Upper lobe of left lung (tissue), 6 donors: ENCODE measurements around the gene LGALS7. TPM values are rescaled to one million over a fixed set of nuclear protein-coding genes. Genes with fewer than 3 reads are reported as not detected.

Source experiments
- ATAC-seq, 2 donors: fragments of 200-7000 bp; cut with Tn5 transposase; one replicate each; pipeline ENCODE4 v1.9.1; 2022; ENCODE audit warnings: mild to moderate bottlenecking in 2 of 2, moderate library complexity in 2 of 2; ENCODE audit not compliant: low FRiP score in 2 of 2
- DNase-seq, 2 donors: peaks; one replicate each; pipeline ENCODE4 v3.0.0-alpha.2; 2019 to 2020
- H3K27ac ChIP-seq, 4 donors: fragments of 200-600 bp; sonication (generic); one replicate each; pipeline ENCODE4 v1.5.1; 2016 to 2019
- H3K27me3 ChIP-seq, 4 donors: fragments of 200-600 bp; sonication (generic); one replicate each; pipeline ENCODE4 v1.5.1; 2017 to 2019
- H3K36me3 ChIP-seq, 4 donors: fragments of 200-600 bp; sonication (generic); one replicate each; pipeline ENCODE4 v1.5.1; 2016 to 2019
- H3K4me1 ChIP-seq, 4 donors: fragments of 200-600 bp; sonication (generic); one replicate each; pipeline ENCODE4 v1.5.1; 2018 to 2019
- H3K4me3 ChIP-seq, 4 donors: fragments of 200-600 bp; sonication (generic); one replicate each; pipeline ENCODE4 v1.5.1; 2017 to 2019; ENCODE audit warnings: mild to moderate bottlenecking in 2 of 4, moderate library complexity in 1 of 4
- H3K9me3 ChIP-seq, 4 donors: fragments of 200-600 bp; sonication (generic); one replicate each; pipeline ENCODE4 v1.5.1; 2018 to 2019
- CTCF ChIP-seq, 6 experiments: fragments of 450-650 bp in 4 of 6; fragments of 200-600 bp in 2 of 6; sonication (generic) in 2 of 6; IDR thresholded peaks; one replicate each; pipeline ENCODE4 v1.5.1; 2016 to 2019; ENCODE audit warnings: antibody characterized with exemption in 6 of 6
- EP300 ChIP-seq, 4 donors: sonication (generic); formaldehyde crosslinking; IDR thresholded peaks; one replicate each; pipeline ENCODE4 v1.5.1; 2017; ENCODE audit warnings: antibody characterized with exemption in 4 of 4, control low read depth in 2 of 4
- POLR2A ChIP-seq, 4 donors: fragments of 450-650 bp; IDR thresholded peaks; one replicate each; pipeline ENCODE4 v1.5.1; 2016 to 2017; ENCODE audit warnings: antibody characterized with exemption in 4 of 4, mild to moderate bottlenecking in 2 of 4
- POLR2AphosphoS5 ChIP-seq, 2 donors: sonication (generic); formaldehyde crosslinking; IDR thresholded peaks; one replicate each; pipeline ENCODE4 v1.5.1; 2017; ENCODE audit warnings: antibody characterized with exemption in 2 of 2
- WGBS, 2 donors: methylation state at CpG; one replicate each; pipeline ENCODE4 v1.1.5; 2017 to 2018; 5-methylcytosine and 5-hydroxymethylcytosine counted together
- total RNA-seq, 6 donors: library from RNA; depleted of rRNA in 4 of 6; stranded (reverse); fragments of >200 nt in 4 of 6; gene quantifications; one replicate each; pipeline versions ENCODE4 v1.1.0 to v1.2.1, GENCODE V29; 2016 to 2021
- donor health status: DM: no; HTN: no; CAD: no; lungs with moderate emphysema.
- donor health status: DM: no; HTN: yes; CAD: no; lungs with severe emphysema.

Gene LGALS7
- total RNA-seq, 6 donors from 2014 or later: not detected

DNA sequence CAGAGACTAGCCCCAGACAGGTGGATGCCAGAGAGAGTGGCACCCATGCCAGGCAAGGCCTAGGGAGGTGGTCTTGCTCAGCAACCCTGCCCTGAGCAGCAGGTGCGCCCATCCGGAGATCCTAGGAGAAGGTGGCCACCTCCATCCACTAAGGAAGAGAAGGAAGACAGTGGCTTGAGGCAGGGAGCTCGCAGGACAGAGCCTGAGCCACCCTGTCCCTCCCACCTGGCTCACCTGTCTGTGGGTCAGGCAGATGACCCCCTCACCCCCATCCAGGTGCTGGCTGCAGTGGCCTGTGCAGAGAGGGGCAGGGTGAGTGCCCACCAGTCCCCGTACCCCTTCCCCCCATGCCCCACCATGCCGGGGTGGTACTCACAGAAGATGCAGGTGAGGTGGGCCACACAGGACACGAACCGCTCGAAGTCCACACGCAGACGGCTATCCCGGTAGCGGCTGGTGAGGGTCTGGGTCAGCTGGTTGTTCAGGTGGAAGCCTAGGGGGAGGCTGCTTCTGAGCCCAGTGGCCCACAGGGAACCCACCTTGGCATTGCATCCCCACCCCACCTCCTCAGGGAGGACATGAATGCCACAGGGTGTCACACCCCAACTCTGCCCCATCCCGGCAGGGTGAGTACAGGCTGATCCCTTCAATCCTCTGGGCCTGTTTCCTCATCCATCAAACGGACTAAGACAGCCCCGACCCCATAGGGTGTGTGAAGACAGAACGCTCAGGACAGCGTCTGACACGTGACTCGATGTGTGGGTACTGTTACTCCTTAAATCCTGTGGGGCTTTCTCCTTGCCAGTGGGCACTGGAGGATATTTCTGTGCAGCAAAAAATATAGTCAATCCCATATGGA, 42.4 kb downstream of the LGALS7 start:
- DNase-seq: no peak
- Histone ChIP-seq H3K27ac (peak overlapping the region; percentile 46 to 89 (median 84)), H3K4me3 (no peak overlapping the region), H3K27me3 (no peaks in the 10 kb centered on the region), H3K9me3 (no peaks in the 10 kb centered on the region), H3K4me1 (peaks cover 39 to 73% (median 44%) of the 10 kb centered on the region in 4 donors), H3K36me3 (peaks cover 17 to 63% (median 51%) of the 10 kb centered on the region in 4 donors)
- WGBS, 2 donors: 80 to 94% methylated on average over 5 to 19 of the region's 19 CpGs
- no peak for ATAC-seq
- TF ChIP-seq POLR2AphosphoS5 (IDR thresholded peaks at IDR 0.05) (peak in 1 of 2 donors; percentile 22), CTCF (IDR thresholded peaks at IDR 0.05) (no peak), EP300 (IDR thresholded peaks at IDR 0.05) (no peak), POLR2A (IDR thresholded peaks at IDR 0.05) (no peak)

GRCh38 chr19:38730470-38730730, 42.9 kb downstream of the LGALS7 start:
- Histone ChIP-seq H3K4me3 (no peak overlapping the region), H3K4me1 (peaks cover 38 to 72% (median 43%) of the 10 kb centered on the region in 4 donors), H3K9me3 (no peaks in the 10 kb centered on the region), H3K27me3 (no peaks in the 10 kb centered on the region), H3K27ac (peak overlapping the region in 3 of 4 donors; percentile 83 to 89 (median 84)), H3K36me3 (peaks cover 21 to 69% (median 57%) of the 10 kb centered on the region in 4 donors)
- WGBS, 2 donors: 84 to 92% methylated on average over 5 to 7 of the region's 7 CpGs
- DNase-seq: no peak
- TF ChIP-seq POLR2A (IDR thresholded peaks at IDR 0.05) (no peak), POLR2AphosphoS5 (IDR thresholded peaks at IDR 0.05) (no peak), EP300 (IDR thresholded peaks at IDR 0.05) (no peak), CTCF (IDR thresholded peaks at IDR 0.05) (no peak)
- no peak for ATAC-seq

- Histone ChIP-seq H3K9me3 (no peaks in the 10 kb centered on the region), H3K27ac (peak overlapping the region in 3 of 4 donors; percentile 55 to 83 (median 56)), H3K36me3 (peaks cover 26 to 74% (median 62%) of the 10 kb centered on the region in 4 donors), H3K4me3 (no peak overlapping the region), H3K4me1 (peaks cover 34 to 66% (median 37%) of the 10 kb centered on the region in 4 donors), H3K27me3 (no peaks in the 10 kb centered on the region)
- DNase-seq (peak; percentile 69 to 96), ATAC-seq (peak; percentile 68 to 69)
- peak; percentile 74 to 80 (median 77) for TF ChIP-seq CTCF (IDR thresholded peaks at IDR 0.05)
- TF ChIP-seq POLR2A (IDR thresholded peaks at IDR 0.05): no peak
- WGBS, 2 donors: 76 to 93% methylated on average over 14 to 16 of the region's 17 CpGs
Measured at GRCh38 chr19:38729653-38730469, 43.5 kb downstream of the LGALS7 start.

GRCh38 chr19:38728752-38729541, 44.4 kb downstream of the LGALS7 start:
- TF ChIP-seq CTCF (IDR thresholded peaks at IDR 0.05) (no peak), POLR2AphosphoS5 (IDR thresholded peaks at IDR 0.05) (no peak), POLR2A (IDR thresholded peaks at IDR 0.05) (no peak), EP300 (IDR thresholded peaks at IDR 0.05) (no peak)
- Histone ChIP-seq H3K4me3 (no peak overlapping the region), H3K4me1 (peaks cover 25 to 57% (median 29%) of the 10 kb centered on the region in 4 donors), H3K27me3 (no peaks in the 10 kb centered on the region), H3K36me3 (peaks cover 35 to 83% (median 71%) of the 10 kb centered on the region in 4 donors), H3K9me3 (no peaks in the 10 kb centered on the region), H3K27ac (peak overlapping the region; percentile 7 to 83 (median 56))
- 89 to 93% methylated on average over 22 to 37 of the region's 37 CpGs for WGBS, 2 donors
- ATAC-seq (no peak), DNase-seq (peak in 1 of 2 donors; percentile 82)
